Measurements from ENCODE around the gene ATAD3C.

- no peak for TF ChIP-seq GFI1B (tag by site-specific recombination; IDR thresholded peaks at IDR 0.05)
- no peak for TF ChIP-seq ZNF311 (tag by site-specific recombination; IDR thresholded peaks at IDR 0.05; ENCODE audit: borderline replicate concordance)
Observed at GRCh38 chr1:1400576-1401456, 48.7 kb upstream of the ATAD3C start.

Data from HEK293 (cell line).